A549 (cell line): ENCODE data around the gene PRMT9. TPM values are rescaled to one million over a fixed set of nuclear protein-coding genes. Genes with fewer than 3 reads are reported as not detected.
A peak's percentile ranks its signal among the peaks of the same experiment; 100 is the strongest.

Experiments used
- ATAC-seq, 2 experiments: fragments of 200-7000 bp in 1 of 2; fragments of >200 bp in 1 of 2; cut with Nextera tagmentation in 1 of 2; cut with Tn5 transposase in 1 of 2; 3 replicates each; pipeline versions ENCODE4 v1.8.0 to v1.9.1; 2018 to 2020; ENCODE audit warnings: mild to moderate bottlenecking in 1 of 2, moderate library complexity in 1 of 2
- CTCF ChIA-PET: fragments of 300-600 bp; sonication (Branson Sonifier 250); formaldehyde crosslinking; extraction: SDS; loops from one replicate; lab custom pipeline; 2021; ENCODE audit warnings: antibody characterized with exemption, inconsistent platforms; lab: Yijun Ruan, JAX
- POLR2A ChIA-PET: fragments of 350-600 bp; formaldehyde crosslinking; extraction: SDS; loops from one replicate; lab custom pipeline; 2021; ENCODE audit warnings: antibody characterized with exemption, inconsistent platforms; lab: Yijun Ruan, JAX
- DNase-seq, 2 experiments: peaks; one replicate each; pipeline versions ENCODE4 v3.0.0 to v3.0.0-alpha.2; 2011 to 2016; ENCODE audit warnings: low read depth in 1 of 2, low spot score in 1 of 2
- FAIRE-seq: peaks from 2 replicates; lab custom pipeline; 2011; peaks lifted over from hg19 to GRCh38; lab: Jason Lieb, UNC
- H3K27ac ChIP-seq, 2 experiments: fragments of >200 bp; sonication (Bioruptor Twin); formaldehyde crosslinking; 3 replicates each; pipeline ENCODE4 v1.5.1; 2016 to 2017
- H3K4me1 ChIP-seq: fragments of >200 bp; sonication (Bioruptor Twin); formaldehyde crosslinking; 3 replicates; pipeline ENCODE4 v1.6.1; 2016
- H3K4me2 ChIP-seq: fragments of >200 bp; sonication (Bioruptor Twin); formaldehyde crosslinking; 3 replicates; pipeline ENCODE4 v1.6.1; 2016
- H3K4me3 ChIP-seq: fragments of >200 bp; sonication (Bioruptor Twin); formaldehyde crosslinking; 3 replicates; pipeline ENCODE4 v1.5.1; 2016
- H3K9me3 ChIP-seq: fragments of >200 bp; sonication (Bioruptor Twin); formaldehyde crosslinking; 3 replicates; pipeline ENCODE4 v1.6.1; 2016
- CBX8 ChIP-seq: fragments of 200-600 bp; sonication (generic); IDR thresholded peaks from 2 replicates; pipeline ENCODE4 v1.6.1; 2016
- CEBPB ChIP-seq, 2 experiments: fragments of >200 bp in 1 of 2; sonication (Bioruptor Twin) in 1 of 2; formaldehyde crosslinking in 1 of 2; IDR thresholded peaks; 2 replicates each; pipeline ENCODE4 v1.6.1; 2012 to 2016
- CHD2 ChIP-seq: fragments of 150-350 bp; IDR thresholded peaks from 2 replicates; pipeline ENCODE4 v1.6.1; 2014; ENCODE audit warnings: low read length; ENCODE audit not compliant: partially characterized antibody
- CHD4 ChIP-seq: fragments of 200-600 bp; sonication (generic); IDR thresholded peaks from 2 replicates; pipeline ENCODE4 v1.6.1; 2016; ENCODE audit warnings: antibody characterized with exemption, mild to moderate bottlenecking, borderline replicate concordance
- EHMT2 ChIP-seq: fragments of 200-600 bp; sonication (generic); IDR thresholded peaks from 2 replicates; pipeline ENCODE4 v1.6.1; 2016; ENCODE audit warnings: antibody characterized with exemption, low read depth, mild to moderate bottlenecking, moderate library complexity
- EP300 ChIP-seq, 2 experiments: fragments of >200 bp; sonication (Bioruptor Twin); formaldehyde crosslinking; IDR thresholded peaks; 2 replicates in 1 of 2; 3 replicates in 1 of 2; pipeline ENCODE4 v1.6.1; 2016 to 2017
- FOSL2 ChIP-seq, 2 experiments: fragments of 450-650 bp in 1 of 2; fragments of >200 bp in 1 of 2; sonication (Bioruptor Twin) in 1 of 2; formaldehyde crosslinking; IDR thresholded peaks; 2 replicates each; pipeline versions ENCODE4 v1.5.0 to v1.6.1; 2016 to 2020; ENCODE audit warnings: mild to moderate bottlenecking in 1 of 2, moderate library complexity in 1 of 2
- GATA3 ChIP-seq: IDR thresholded peaks from 2 replicates; pipeline ENCODE4 v1.6.1; 2012; ENCODE audit warnings: borderline replicate concordance
- HMGXB4 ChIP-seq: fragments of 250-450 bp; sonication (Bioruptor Pico); IDR thresholded peaks from 2 replicates; pipeline ENCODE4 v1.5.0; 2021; ENCODE audit warnings: mild to moderate bottlenecking, moderate library complexity, borderline replicate concordance
- KDM1A ChIP-seq: fragments of 200-600 bp; sonication (generic); IDR thresholded peaks from 2 replicates; pipeline ENCODE4 v1.6.1; 2016; ENCODE audit warnings: low read depth, mild to moderate bottlenecking
- NFE2L2 ChIP-seq: fragments of 150-350 bp; conservative IDR thresholded peaks from 2 replicates; pipeline ENCODE4 v1.6.1; 2014; ENCODE audit warnings: low read length
- NR3C1 ChIP-seq: fragments of >200 bp; sonication (Bioruptor Twin); formaldehyde crosslinking; IDR thresholded peaks from 3 replicates; pipeline ENCODE4 v1.6.1; 2017
- PHF8 ChIP-seq: fragments of 200-600 bp; sonication (generic); IDR thresholded peaks from 2 replicates; pipeline ENCODE4 v1.6.1; 2016; ENCODE audit warnings: low read depth, mild to moderate bottlenecking, antibody characterized with exemption, moderate library complexity, borderline replicate concordance
- ZC3H11A ChIP-seq: fragments of 450-650 bp; IDR thresholded peaks from 2 replicates; pipeline ENCODE4 v1.6.1; 2014; ENCODE audit warnings: antibody characterized with exemption, mild to moderate bottlenecking
- ZNF302 ChIP-seq: fragments of 250-450 bp; sonication (Bioruptor Pico); IDR thresholded peaks from 2 replicates; pipeline ENCODE4 v1.9.0; 2021; ENCODE audit warnings: inconsistent platforms, mild to moderate bottlenecking, moderate library complexity
- ZSCAN20 ChIP-seq: fragments of 250-450 bp; sonication (Bioruptor Pico); IDR thresholded peaks from 2 replicates; pipeline ENCODE4 v1.8.0; 2022; ENCODE audit warnings: mild to moderate bottlenecking, moderate library complexity
- whole genome bisulfite sequencing: methylation state at CpG from one replicate; pipeline ENCODE4 v1.1.6; 2017; ENCODE audit errors: missing lambda C conversion rate; 5-methylcytosine and 5-hydroxymethylcytosine counted together
- polyA plus RNA-seq, 4 experiments: library from polyadenylated mRNA; depleted of rRNA in 3 of 4; stranded (reverse); fragments of >200 nt; fragmentation: RNase III in 1 of 4; extraction: RNeasy Plus Mini Kit Qiagen cat#74134 plus additional on column Dnase treatment in 1 of 4; gene quantifications; 2 replicates in 3 of 4; 3 replicates in 1 of 4; pipeline ENCODE4 v1.2.3, GENCODE V29; 2011 to 2017
- TF ChIP-seq, protein P1 (sequence below): fragments of 250-450 bp; sonication (Bioruptor Pico); IDR thresholded peaks from 2 replicates; pipeline ENCODE4 v1.5.0; 2020; ENCODE audit warnings: low read depth, mild to moderate bottlenecking, moderate library complexity

The PRMT9 gene
- polyA plus RNA-seq, 2 of the 4 experiments (the other 2 are of a cell fraction), result 2.8 to 6.3 TPM

- CTCF ChIA-PET, result interaction anchor here (1.7 kb wide), 1 partner anchor 149 kb away, joined by 7 read pairs; no protein-coding TSS in a partner anchor
- 62% methylated on average over 1 of the region's 1 CpG for WGBS
- no peak for FAIRE-seq
These were observed 33.9 kb upstream of the PRMT9 start for GRCh38 chr4:147717878-147718277.

DNA sequence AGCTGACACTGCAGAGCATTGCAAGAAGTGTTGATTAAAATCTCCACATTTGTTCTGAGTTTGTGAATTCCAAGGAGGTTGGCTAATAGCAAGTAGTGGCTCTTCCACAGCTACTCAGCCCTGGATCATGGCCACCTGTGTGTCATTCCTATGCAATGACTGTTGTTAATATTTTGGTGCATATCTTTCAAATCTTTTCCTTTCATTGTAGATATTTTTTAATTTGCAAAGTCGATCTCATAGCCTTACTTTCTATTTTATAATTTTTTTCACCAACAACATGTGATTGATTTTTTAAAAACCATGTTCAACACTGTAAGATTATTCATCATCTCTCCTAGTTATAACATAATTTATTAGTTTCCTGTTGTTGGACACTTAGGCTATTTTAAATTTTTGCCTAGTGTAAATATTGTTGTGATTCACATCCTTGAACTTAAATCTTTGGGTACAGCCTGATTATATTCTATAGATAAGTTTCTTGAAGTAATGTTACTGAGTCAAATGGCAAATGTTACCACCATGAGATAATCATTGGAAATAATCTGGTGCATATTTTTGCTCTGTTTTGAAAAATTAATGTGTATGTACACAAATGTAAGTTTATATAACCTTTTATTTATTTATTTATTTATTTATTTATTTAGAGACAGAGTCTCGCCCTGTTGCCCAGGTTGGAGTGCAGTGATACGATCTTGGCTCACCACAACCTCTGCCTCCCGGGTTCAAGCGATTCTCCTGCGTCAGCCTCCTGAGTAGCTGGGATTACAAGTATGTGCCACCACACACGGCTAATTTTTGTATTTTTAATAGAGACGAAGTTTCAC is 30.8 kb upstream of the PRMT9 start:
- H3K27ac ChIP-seq, result no peak overlapping the region
- 81% methylated on average over 8 of the region's 8 CpGs for WGBS
- CTCF ChIA-PET, result interaction anchor here (1.3 to 3.5 kb wide), 2 partner anchors 152 kb away, joined by 5 to 33 read pairs; no protein-coding TSS in a partner anchor
- ATAC-seq, result no peak
- H3K4me1 ChIP-seq, result peaks cover 4% of the 10 kb centered on the region; the same call in 1 of the 3 replicates
- DNase-seq, result no peak
- TF ChIP-seq EHMT2, result no peak
- TF ChIP-seq CHD4, result no peak
- TF ChIP-seq HMGXB4 (CRISPR knock-in tag), result no peak
- TF ChIP-seq NR3C1, result no peak
- TF ChIP-seq, protein P1, sequence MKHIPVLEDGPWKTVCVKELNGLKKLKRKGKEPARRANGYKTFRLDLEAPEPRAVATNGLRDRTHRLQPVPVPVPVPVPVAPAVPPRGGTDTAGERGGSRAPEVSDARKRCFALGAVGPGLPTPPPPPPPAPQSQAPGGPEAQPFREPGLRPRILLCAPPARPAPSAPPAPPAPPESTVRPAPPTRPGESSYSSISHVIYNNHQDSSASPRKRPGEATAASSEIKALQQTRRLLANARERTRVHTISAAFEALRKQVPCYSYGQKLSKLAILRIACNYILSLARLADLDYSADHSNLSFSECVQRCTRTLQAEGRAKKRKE (CRISPR knock-in tag), result no peak
- TF ChIP-seq, all 56 proteins: peak for 0
- POLR2A ChIA-PET, result no interaction called here
- H3K4me2 ChIP-seq, result peak overlapping the region; percentile 29; the same call in 1 of the 3 replicates
- H3K4me3 ChIP-seq, result no peak overlapping the region
- no peaks in the 10 kb centered on the region for H3K9me3 ChIP-seq
- FAIRE-seq, result no peak

More at GRCh38 chr4:147717878-147718277, 33.9 kb upstream of the PRMT9 start:
- Histone ChIP-seq H3K4me3 (no peak overlapping the region), H3K4me2 (no peak overlapping the region), H3K27ac (no peak overlapping the region), H3K9me3 (no peaks in the 10 kb centered on the region), H3K4me1 (peaks cover 4% of the 10 kb centered on the region; the same call in 1 of the 3 replicates)
- DNase-seq (no peak), ATAC-seq (no peak)
- TF ChIP-seq CEBPB (IDR thresholded peaks at IDR 0.05) (no peak), PHF8 (no peak), ZSCAN20 (CRISPR knock-in tag) (no peak), NFE2L2 (no peak), KDM1A (no peak), EHMT2 (no peak), HMGXB4 (CRISPR knock-in tag) (no peak), FOSL2 (IDR thresholded peaks at IDR 0.05) (no peak), FOSL2 (CRISPR knock-in tag; IDR thresholded peaks at IDR 0.05) (no peak), CHD4 (no peak), CBX8 (no peak), EP300 (IDR thresholded peaks at IDR 0.05) (no peak), GATA3 (no peak), CHD2 (no peak), ZC3H11A (no peak), ZNF302 (CRISPR knock-in tag) (no peak)
- POLR2A ChIA-PET, result no interaction called here
